IMR-90 (cell line): ENCODE data around the gene ZNF469. TPM values are rescaled to one million over a fixed set of nuclear protein-coding genes. Genes with fewer than 3 reads are reported as not detected.

ENCODE experiments used
- ATAC-seq: fragments of 200-7000 bp; cut with Tn5 transposase; 2 replicates; pipeline ENCODE4 v1.9.1; 2020; ENCODE audit warnings: low read depth, mild to moderate bottlenecking, moderate library complexity
- BruUV-seq: library from RNA; stranded (reverse); fragments of 400-500 nt; replicated peaks from 2 replicates; lab custom pipeline; 2021; lab: Mats Ljungman, UMichigan
- CTCF ChIA-PET: fragments of 300-600 bp; formaldehyde crosslinking; extraction: SDS; loops from one replicate; lab custom pipeline; 2021; ENCODE audit warnings: antibody characterized with exemption; lab: Yijun Ruan, JAX
- POLR2A ChIA-PET: fragments of 300-600 bp; sonication (Branson Sonifier 250); formaldehyde crosslinking; loops from one replicate; lab custom pipeline; 2022; ENCODE audit warnings: antibody characterized with exemption; ENCODE audit not compliant: unreplicated experiment; lab: Charles Lee
- DNase-seq: peaks from one replicate; pipeline ENCODE4 v3.0.0; 2013
- H2AFZ ChIP-seq: replicated peaks from 2 replicates; pipeline ENCODE3; 2013; ENCODE audit warnings: low read length, mild to moderate bottlenecking; ENCODE audit not compliant: poor library complexity
- H2AK5ac ChIP-seq: 2 replicates; pipeline ENCODE4 v1.6.1; 2013; ENCODE audit warnings: low read depth, low read length, inconsistent platforms
- H2AK9ac ChIP-seq: replicated peaks from 2 replicates; pipeline ENCODE3; 2013; ENCODE audit warnings: mild to moderate bottlenecking, low read depth, low read length, moderate library complexity; ENCODE audit not compliant: poor library complexity
- H2BK120ac ChIP-seq: 2 replicates; pipeline ENCODE4 v1.6.1; 2013; ENCODE audit warnings: low read depth, low read length, inconsistent platforms
- H2BK15ac ChIP-seq: 3 replicates; pipeline ENCODE4 v1.6.1; 2013; ENCODE audit warnings: low read depth, low read length, inconsistent platforms
- H2BK20ac ChIP-seq: 2 replicates; pipeline ENCODE4 v1.6.1; 2013; ENCODE audit warnings: low read depth, mild to moderate bottlenecking, inconsistent platforms, low read length, moderate library complexity
- H2BK5ac ChIP-seq: 2 replicates; pipeline ENCODE4 v1.6.1; 2013; ENCODE audit warnings: mild to moderate bottlenecking, low read depth, low read length, inconsistent platforms; ENCODE audit not compliant: poor library complexity, severe bottlenecking
- H3K14ac ChIP-seq: replicated peaks from 2 replicates; pipeline ENCODE4 v1.6.1; 2013; ENCODE audit warnings: low read depth, low read length, inconsistent platforms
- H3K18ac ChIP-seq: 2 replicates; pipeline ENCODE4 v1.6.1; 2013; ENCODE audit warnings: low read depth, low read length, control low read depth
- H3K23ac ChIP-seq: 2 replicates; pipeline ENCODE4 v1.6.1; 2013; ENCODE audit warnings: low read depth, low read length, inconsistent platforms
- H3K27ac ChIP-seq: 2 replicates; pipeline ENCODE4 v1.5.1; 2013; ENCODE audit warnings: mild to moderate bottlenecking, control low read depth, low read length; ENCODE audit not compliant: insufficient read depth
- H3K27me3 ChIP-seq: 2 replicates; pipeline ENCODE4 v1.6.1; 2013; ENCODE audit warnings: low read length; ENCODE audit not compliant: control insufficient read depth, insufficient read depth
- H3K36me3 ChIP-seq: 2 replicates; pipeline ENCODE4 v1.6.1; 2013; ENCODE audit warnings: low read length, mixed read lengths; ENCODE audit not compliant: control insufficient read depth, insufficient read depth
- H3K4ac ChIP-seq: 2 replicates; pipeline ENCODE4 v1.6.1; 2013; ENCODE audit warnings: low read depth, low read length, inconsistent platforms
- H3K4me1 ChIP-seq: 2 replicates; pipeline ENCODE4 v1.6.1; 2013; ENCODE audit warnings: low read length, mixed read lengths; ENCODE audit not compliant: control insufficient read depth, insufficient read depth
- H3K4me2 ChIP-seq: 2 replicates; pipeline ENCODE4 v1.6.1; 2013; ENCODE audit warnings: low read depth, mild to moderate bottlenecking, control low read depth, low read length, moderate library complexity
- H3K4me3 ChIP-seq: 2 replicates; pipeline ENCODE4 v1.5.1; 2013; ENCODE audit warnings: low read depth, mild to moderate bottlenecking, control low read depth, low read length, moderate library complexity; ENCODE audit not compliant: insufficient read depth
- H3K56ac ChIP-seq: 2 replicates; pipeline ENCODE4 v1.6.1; 2013; ENCODE audit warnings: low read length, inconsistent platforms; ENCODE audit not compliant: insufficient read depth; ENCODE audit errors: extremely low read depth
- H3K79me1 ChIP-seq, 2 experiments: 2 replicates each; pipeline ENCODE4 v1.6.1; 2013; ENCODE audit warnings: low read length in 2 of 2, inconsistent platforms in 1 of 2, low read depth in 1 of 2
- H3K9ac ChIP-seq: 2 replicates; pipeline ENCODE4 v1.6.1; 2013; ENCODE audit warnings: low read depth, low read length, control low read depth
- H3K9me1 ChIP-seq: 2 replicates; pipeline ENCODE4 v1.6.1; 2013; ENCODE audit warnings: low read length, inconsistent platforms; ENCODE audit not compliant: insufficient read depth
- H3K9me3 ChIP-seq: 2 replicates; pipeline ENCODE4 v1.6.1; 2013; ENCODE audit warnings: low read length; ENCODE audit not compliant: control insufficient read depth, insufficient read depth
- H4K20me1 ChIP-seq: 2 replicates; pipeline ENCODE4 v1.6.1; 2013; ENCODE audit warnings: low read length, inconsistent platforms; ENCODE audit not compliant: insufficient read depth
- H4K5ac ChIP-seq: 2 replicates; pipeline ENCODE4 v1.6.1; 2013; ENCODE audit warnings: mild to moderate bottlenecking, low read depth, low read length, control low read depth
- H4K8ac ChIP-seq, 2 experiments: 2 replicates each; pipeline ENCODE4 v1.6.1; 2013; ENCODE audit warnings: low read depth in 2 of 2, low read length in 2 of 2, control low read depth in 1 of 2, inconsistent platforms in 1 of 2
- H4K91ac ChIP-seq: 2 replicates; pipeline ENCODE4 v1.6.1; 2013; ENCODE audit warnings: low read depth, low read length, inconsistent platforms; ENCODE audit not compliant: insufficient read depth
- BHLHE40 ChIP-seq: fragments of 150-350 bp; IDR thresholded peaks from 2 replicates; pipeline ENCODE4 v1.6.1; 2016; ENCODE audit warnings: mild to moderate bottlenecking, low read depth, low read length
- CEBPB ChIP-seq: IDR thresholded peaks from 2 replicates; pipeline ENCODE4 v1.6.1; 2012; ENCODE audit warnings: low read depth, low read length, improper control_type of control experiment
- FOS ChIP-seq: fragments of 150-350 bp; IDR thresholded peaks from 2 replicates; pipeline ENCODE4 v1.6.1; 2016; ENCODE audit warnings: low read depth, low read length
- MAFK ChIP-seq: IDR thresholded peaks from 2 replicates; pipeline ENCODE4 v1.6.1; 2012; ENCODE audit warnings: low read depth, low read length, improper control_type of control experiment
- NFE2L2 ChIP-seq: fragments of 150-350 bp; IDR thresholded peaks from 2 replicates; pipeline ENCODE4 v1.6.1; 2016; ENCODE audit warnings: low read depth, mild to moderate bottlenecking, low read length
- RAD21 ChIP-seq: IDR thresholded peaks from 2 replicates; pipeline ENCODE4 v1.6.1; 2012; ENCODE audit warnings: low read length, improper control_type of control experiment
- RCOR1 ChIP-seq: IDR thresholded peaks from 2 replicates; pipeline ENCODE4 v1.6.1; 2012; ENCODE audit warnings: mild to moderate bottlenecking, low read length, improper control_type of control experiment; ENCODE audit not compliant: insufficient replicate concordance
- RFX5 ChIP-seq: IDR thresholded peaks from 2 replicates; pipeline ENCODE4 v1.8.0; 2012; ENCODE audit warnings: low read depth, mild to moderate bottlenecking, low read length, moderate library complexity
- SMC3 ChIP-seq: fragments of 150-350 bp; IDR thresholded peaks from 2 replicates; pipeline ENCODE4 v1.6.1; 2016; ENCODE audit warnings: low read depth, mild to moderate bottlenecking, antibody characterized with exemption, low read length, moderate library complexity
- WGBS, 2 experiments: methylation state at CpG; one replicate each; pipeline versions ENCODE4 v1.1.5 to v1.1.7; 2013; ENCODE audit warnings: missing lambda C conversion rate in 2 of 2; ENCODE audit not compliant: insufficient read length in 1 of 2; ENCODE audit errors: extremely low coverage in 2 of 2; 5-methylcytosine and 5-hydroxymethylcytosine counted together
- dilution Hi-C: fragments of 300-500 bp; cut with HindIII; formaldehyde crosslinking; loops from one replicate; pipeline ENCODE4 v1.14.3; 2018; ENCODE audit warnings: low sequenced_read_pairs; ENCODE audit not compliant: unreplicated experiment
- in situ Hi-C: fragments of 300-500 bp; cut with MboI; formaldehyde crosslinking; loops from 3 replicates; pipeline ENCODE4 v1.14.3; 2019; ENCODE audit warnings: low sequenced_read_pairs, inconsistent platforms, mixed read lengths
- intact Hi-C: fragments of 100-400 bp; cut with micrococcal nuclease; formaldehyde crosslinking; loops from 2 replicates; pipeline ENCODE4 v1.10.0; 2022
- polyA plus RNA-seq, 3 experiments: library from polyadenylated mRNA; depleted of rRNA; stranded (reverse); fragments of >200 nt; gene quantifications; 2 replicates each; pipeline ENCODE4 v1.2.3, GENCODE V29; 2012; ENCODE audit warnings: low replicate concordance in 1 of 3
- total RNA-seq: library from RNA; depleted of rRNA; stranded (reverse); fragments of >200 nt; gene quantifications from 2 replicates; pipeline ENCODE4 v1.2.3, GENCODE V29; 2012
- TF ChIP-seq, protein P1 (sequence below): fragments of 150-350 bp; IDR thresholded peaks from 2 replicates; pipeline ENCODE4 v1.6.1; 2016; ENCODE audit warnings: low read depth, mild to moderate bottlenecking, low read length, moderate library complexity, borderline replicate concordance
- TF ChIP-seq, protein P2 (sequence below): fragments of 150-350 bp; IDR thresholded peaks from 2 replicates; pipeline ENCODE4 v1.6.1; 2017; ENCODE audit warnings: mild to moderate bottlenecking, antibody characterized with exemption, low read length, low read depth
- TF ChIP-seq, protein P3 (sequence below): conservative IDR thresholded peaks from 2 replicates; pipeline ENCODE4 v1.5.1; 2012; ENCODE audit warnings: mild to moderate bottlenecking, low read depth, low read length, improper control_type of control experiment

The ZNF469 gene
- total and polyA plus RNA-seq, 2 of the 4 experiments (the other 2 are of a cell fraction): 1.1 to 13.3 TPM

DNA sequence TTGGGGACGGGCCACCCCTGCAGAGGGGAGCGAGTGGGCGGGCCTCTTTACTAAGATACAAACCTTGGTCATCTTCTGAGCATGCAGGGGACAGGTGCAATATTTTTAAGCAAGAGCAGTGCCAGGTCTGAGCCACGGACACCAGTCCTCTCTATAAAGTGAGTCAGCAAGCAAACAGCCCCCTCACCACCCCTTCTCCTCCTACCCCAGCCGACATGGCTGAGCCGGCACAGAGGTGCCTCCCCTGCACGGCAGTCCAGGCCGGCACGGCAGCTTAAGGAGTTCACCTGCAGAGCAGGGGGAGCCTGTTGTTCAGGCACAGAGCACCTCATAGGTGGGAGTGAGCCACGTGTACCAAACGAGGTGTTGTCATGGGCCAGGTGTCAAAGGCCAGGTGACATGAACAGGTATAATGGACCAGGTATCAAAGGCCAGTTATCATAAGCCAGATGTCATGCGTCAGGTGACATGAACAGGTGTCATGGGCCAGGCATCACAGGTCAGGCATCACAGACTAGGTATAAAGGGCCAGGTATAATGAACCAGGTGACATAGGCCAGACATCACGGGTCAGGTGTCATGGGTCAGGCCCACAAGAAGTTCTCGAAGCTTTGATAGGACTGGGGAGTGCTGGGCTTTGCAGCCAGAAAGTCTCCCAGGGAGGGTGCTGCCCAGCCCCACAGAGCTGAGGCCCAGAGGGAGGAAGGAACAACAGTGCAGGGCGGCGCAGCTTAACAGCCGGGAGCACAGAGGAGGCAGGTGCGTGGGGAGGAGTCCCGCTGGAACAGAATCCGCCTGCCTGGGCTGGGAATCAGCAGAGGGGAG is 42.6 kb upstream of the ZNF469 start (continued):
- no peak for TF ChIP-seq RCOR1

DNA sequence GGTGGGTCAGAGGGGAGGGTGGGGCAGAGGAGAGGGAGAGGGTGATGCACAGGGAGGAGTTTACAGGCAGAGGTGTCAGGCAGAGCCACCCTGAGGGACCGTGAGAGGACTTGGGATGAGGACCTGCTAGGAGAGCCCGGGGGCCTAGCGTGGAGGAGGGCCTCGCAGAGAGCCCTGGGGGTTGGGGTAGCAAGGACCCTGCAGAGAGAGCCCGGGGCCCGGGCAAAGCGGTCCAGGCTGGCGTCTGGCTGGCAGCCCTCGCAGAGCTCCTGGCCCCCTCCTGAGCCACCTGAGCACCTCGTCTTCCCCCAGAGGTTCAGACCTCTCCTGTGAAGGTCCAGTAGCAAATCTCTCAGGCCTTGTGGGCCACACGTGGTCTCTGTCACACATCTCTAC is 42.0 kb upstream of the ZNF469 start:
- BruUV-seq: no TSS peak
- Histone ChIP-seq H3K18ac (no peak overlapping the region), H3K4me2 (no peak overlapping the region), H3K27ac (no peak overlapping the region), H3K4ac (no peak overlapping the region), H3K4me1 (no peaks in the 10 kb centered on the region), H4K5ac (no peak overlapping the region), H3K27me3 (no peaks in the 10 kb centered on the region), H2AFZ (no peak overlapping the region), H2BK120ac (no peak overlapping the region), H3K4me3 (no peak overlapping the region), H2AK5ac (no peak overlapping the region), H2AK9ac (no peak overlapping the region), H3K79me1 (no peaks in the 10 kb centered on the region; a peak in 1 of 4 replicates), H3K56ac (no peak overlapping the region), H3K9ac (no peak overlapping the region), H2BK15ac (no peak overlapping the region), H4K91ac (no peak overlapping the region), H3K23ac (no peak overlapping the region), H3K36me3 (no peaks in the 10 kb centered on the region), H4K20me1 (no peaks in the 10 kb centered on the region), H2BK5ac (no peak overlapping the region), H3K9me1 (peaks cover 8% of the 10 kb centered on the region; the same call in 1 of the 2 replicates), H3K14ac (no peak overlapping the region), H3K9me3 (peaks cover 13% of the 10 kb centered on the region), H2BK20ac (no peak overlapping the region), H4K8ac (no peak overlapping the region)
- ChIA-PET CTCF (no interaction called here), POLR2A (no interaction called here)
- DNase-seq (no peak), ATAC-seq (no peak)
- dilution Hi-C loops: no loop called here
- intact Hi-C loops: no loop called here
- 100% methylated on average over 1 of the region's 11 CpGs; no CpG with 5 or more reads in 1 of the 2 experiments for WGBS, 2 experiments
- in situ Hi-C loops: no loop called here
- TF ChIP-seq, protein P1, sequence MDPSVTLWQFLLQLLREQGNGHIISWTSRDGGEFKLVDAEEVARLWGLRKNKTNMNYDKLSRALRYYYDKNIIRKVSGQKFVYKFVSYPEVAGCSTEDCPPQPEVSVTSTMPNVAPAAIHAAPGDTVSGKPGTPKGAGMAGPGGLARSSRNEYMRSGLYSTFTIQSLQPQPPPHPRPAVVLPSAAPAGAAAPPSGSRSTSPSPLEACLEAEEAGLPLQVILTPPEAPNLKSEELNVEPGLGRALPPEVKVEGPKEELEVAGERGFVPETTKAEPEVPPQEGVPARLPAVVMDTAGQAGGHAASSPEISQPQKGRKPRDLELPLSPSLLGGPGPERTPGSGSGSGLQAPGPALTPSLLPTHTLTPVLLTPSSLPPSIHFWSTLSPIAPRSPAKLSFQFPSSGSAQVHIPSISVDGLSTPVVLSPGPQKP: no peak
- TF ChIP-seq, protein P2, sequence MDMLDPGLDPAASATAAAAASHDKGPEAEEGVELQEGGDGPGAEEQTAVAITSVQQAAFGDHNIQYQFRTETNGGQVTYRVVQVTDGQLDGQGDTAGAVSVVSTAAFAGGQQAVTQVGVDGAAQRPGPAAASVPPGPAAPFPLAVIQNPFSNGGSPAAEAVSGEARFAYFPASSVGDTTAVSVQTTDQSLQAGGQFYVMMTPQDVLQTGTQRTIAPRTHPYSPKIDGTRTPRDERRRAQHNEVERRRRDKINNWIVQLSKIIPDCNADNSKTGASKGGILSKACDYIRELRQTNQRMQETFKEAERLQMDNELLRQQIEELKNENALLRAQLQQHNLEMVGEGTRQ: no peak
- no peak for TF ChIP-seq RAD21
- no peak for TF ChIP-seq MAFK
- no peak for TF ChIP-seq NFE2L2
- TF ChIP-seq CEBPB: no peak
- TF ChIP-seq FOS: no peak
- TF ChIP-seq, protein P3, sequence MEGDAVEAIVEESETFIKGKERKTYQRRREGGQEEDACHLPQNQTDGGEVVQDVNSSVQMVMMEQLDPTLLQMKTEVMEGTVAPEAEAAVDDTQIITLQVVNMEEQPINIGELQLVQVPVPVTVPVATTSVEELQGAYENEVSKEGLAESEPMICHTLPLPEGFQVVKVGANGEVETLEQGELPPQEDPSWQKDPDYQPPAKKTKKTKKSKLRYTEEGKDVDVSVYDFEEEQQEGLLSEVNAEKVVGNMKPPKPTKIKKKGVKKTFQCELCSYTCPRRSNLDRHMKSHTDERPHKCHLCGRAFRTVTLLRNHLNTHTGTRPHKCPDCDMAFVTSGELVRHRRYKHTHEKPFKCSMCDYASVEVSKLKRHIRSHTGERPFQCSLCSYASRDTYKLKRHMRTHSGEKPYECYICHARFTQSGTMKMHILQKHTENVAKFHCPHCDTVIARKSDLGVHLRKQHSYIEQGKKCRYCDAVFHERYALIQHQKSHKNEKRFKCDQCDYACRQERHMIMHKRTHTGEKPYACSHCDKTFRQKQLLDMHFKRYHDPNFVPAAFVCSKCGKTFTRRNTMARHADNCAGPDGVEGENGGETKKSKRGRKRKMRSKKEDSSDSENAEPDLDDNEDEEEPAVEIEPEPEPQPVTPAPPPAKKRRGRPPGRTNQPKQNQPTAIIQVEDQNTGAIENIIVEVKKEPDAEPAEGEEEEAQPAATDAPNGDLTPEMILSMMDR: no peak
- TF ChIP-seq BHLHE40: no peak
- no peak for TF ChIP-seq RCOR1
- no peak for TF ChIP-seq RFX5
- TF ChIP-seq SMC3: no peak
